WTC11 (cell line): Measurements from ENCODE around the gene CTNNA2.

Source experiments
- AFF4 ChIP-seq: sonication (generic); formaldehyde crosslinking; IDR thresholded peaks from 2 replicates; pipeline ENCODE4 v1.8.1; 2023; ENCODE audit warnings: mild to moderate bottlenecking, missing genetic modification reagents, borderline replicate concordance
- CTCF ChIP-seq: fragments of 200-600 bp; IDR thresholded peaks from 2 replicates; pipeline ENCODE4 v1.8.0; 2022; ENCODE audit warnings: antibody characterized with exemption
- IRF1 ChIP-seq: sonication (generic); formaldehyde crosslinking; IDR thresholded peaks from 2 replicates; pipeline ENCODE4 v1.8.0; 2023; ENCODE audit warnings: missing genetic modification reagents
- MAX ChIP-seq: sonication (generic); formaldehyde crosslinking; IDR thresholded peaks from 2 replicates; pipeline ENCODE4 v1.8.0; 2022; ENCODE audit warnings: mild to moderate bottlenecking, missing genetic modification reagents
- RELA ChIP-seq: sonication (generic); formaldehyde crosslinking; IDR thresholded peaks from 2 replicates; pipeline ENCODE4 v1.8.1; 2022; ENCODE audit warnings: missing genetic modification reagents, mild to moderate bottlenecking, borderline replicate concordance
- TP53 ChIP-seq: sonication (generic); formaldehyde crosslinking; IDR thresholded peaks from 2 replicates; pipeline ENCODE4 v1.8.1; 2023; ENCODE audit warnings: mild to moderate bottlenecking, missing genetic modification reagents

- TF ChIP-seq CTCF (no peak), RELA (no peak), MAX (CRISPR knock-in tag) (no peak), IRF1 (CRISPR knock-in tag) (no peak), TP53 (CRISPR knock-in tag) (no peak), AFF4 (CRISPR knock-in tag) (no peak)
Observed at GRCh38 chr2:80105015-80105640, 592.3 kb downstream of the CTNNA2 start.
